ENCODE data around the gene TSPYL4.

- TF ChIP-seq, protein P1, sequence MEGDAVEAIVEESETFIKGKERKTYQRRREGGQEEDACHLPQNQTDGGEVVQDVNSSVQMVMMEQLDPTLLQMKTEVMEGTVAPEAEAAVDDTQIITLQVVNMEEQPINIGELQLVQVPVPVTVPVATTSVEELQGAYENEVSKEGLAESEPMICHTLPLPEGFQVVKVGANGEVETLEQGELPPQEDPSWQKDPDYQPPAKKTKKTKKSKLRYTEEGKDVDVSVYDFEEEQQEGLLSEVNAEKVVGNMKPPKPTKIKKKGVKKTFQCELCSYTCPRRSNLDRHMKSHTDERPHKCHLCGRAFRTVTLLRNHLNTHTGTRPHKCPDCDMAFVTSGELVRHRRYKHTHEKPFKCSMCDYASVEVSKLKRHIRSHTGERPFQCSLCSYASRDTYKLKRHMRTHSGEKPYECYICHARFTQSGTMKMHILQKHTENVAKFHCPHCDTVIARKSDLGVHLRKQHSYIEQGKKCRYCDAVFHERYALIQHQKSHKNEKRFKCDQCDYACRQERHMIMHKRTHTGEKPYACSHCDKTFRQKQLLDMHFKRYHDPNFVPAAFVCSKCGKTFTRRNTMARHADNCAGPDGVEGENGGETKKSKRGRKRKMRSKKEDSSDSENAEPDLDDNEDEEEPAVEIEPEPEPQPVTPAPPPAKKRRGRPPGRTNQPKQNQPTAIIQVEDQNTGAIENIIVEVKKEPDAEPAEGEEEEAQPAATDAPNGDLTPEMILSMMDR (IDR thresholded peaks at IDR 0.05): no peak
- TF ChIP-seq ATF6 (CRISPR knock-in tag; IDR thresholded peaks at IDR 0.05) (no peak), ZNF232 (CRISPR knock-in tag; IDR thresholded peaks at IDR 0.05) (no peak; the same call in 1 of the 2 replicates), ZNF396 (CRISPR knock-in tag; IDR thresholded peaks at IDR 0.05; ENCODE audit: borderline replicate concordance) (no peak)
- TF ChIP-seq, protein P2, sequence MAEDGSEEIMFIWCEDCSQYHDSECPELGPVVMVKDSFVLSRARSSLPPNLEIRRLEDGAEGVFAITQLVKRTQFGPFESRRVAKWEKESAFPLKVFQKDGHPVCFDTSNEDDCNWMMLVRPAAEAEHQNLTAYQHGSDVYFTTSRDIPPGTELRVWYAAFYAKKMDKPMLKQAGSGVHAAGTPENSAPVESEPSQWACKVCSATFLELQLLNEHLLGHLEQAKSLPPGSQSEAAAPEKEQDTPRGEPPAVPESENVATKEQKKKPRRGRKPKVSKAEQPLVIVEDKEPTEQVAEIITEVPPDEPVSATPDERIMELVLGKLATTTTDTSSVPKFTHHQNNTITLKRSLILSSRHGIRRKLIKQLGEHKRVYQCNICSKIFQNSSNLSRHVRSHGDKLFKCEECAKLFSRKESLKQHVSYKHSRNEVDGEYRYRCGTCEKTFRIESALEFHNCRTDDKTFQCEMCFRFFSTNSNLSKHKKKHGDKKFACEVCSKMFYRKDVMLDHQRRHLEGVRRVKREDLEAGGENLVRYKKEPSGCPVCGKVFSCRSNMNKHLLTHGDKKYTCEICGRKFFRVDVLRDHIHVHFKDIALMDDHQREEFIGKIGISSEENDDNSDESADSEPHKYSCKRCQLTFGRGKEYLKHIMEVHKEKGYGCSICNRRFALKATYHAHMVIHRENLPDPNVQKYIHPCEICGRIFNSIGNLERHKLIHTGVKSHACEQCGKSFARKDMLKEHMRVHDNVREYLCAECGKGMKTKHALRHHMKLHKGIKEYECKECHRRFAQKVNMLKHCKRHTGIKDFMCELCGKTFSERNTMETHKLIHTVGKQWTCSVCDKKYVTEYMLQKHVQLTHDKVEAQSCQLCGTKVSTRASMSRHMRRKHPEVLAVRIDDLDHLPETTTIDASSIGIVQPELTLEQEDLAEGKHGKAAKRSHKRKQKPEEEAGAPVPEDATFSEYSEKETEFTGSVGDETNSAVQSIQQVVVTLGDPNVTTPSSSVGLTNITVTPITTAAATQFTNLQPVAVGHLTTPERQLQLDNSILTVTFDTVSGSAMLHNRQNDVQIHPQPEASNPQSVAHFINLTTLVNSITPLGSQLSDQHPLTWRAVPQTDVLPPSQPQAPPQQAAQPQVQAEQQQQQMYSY (CRISPR knock-in tag; IDR thresholded peaks at IDR 0.05): no peak
These were observed 729 bp downstream of the TSPYL4 start for GRCh38 chr6:116253188-116253504.
